ENCODE measurements around the gene SPAG16.

GRCh38 chr2:214169281-214169680 lies 885.0 kb downstream of the SPAG16 start:
- TF ChIP-seq, protein P1, sequence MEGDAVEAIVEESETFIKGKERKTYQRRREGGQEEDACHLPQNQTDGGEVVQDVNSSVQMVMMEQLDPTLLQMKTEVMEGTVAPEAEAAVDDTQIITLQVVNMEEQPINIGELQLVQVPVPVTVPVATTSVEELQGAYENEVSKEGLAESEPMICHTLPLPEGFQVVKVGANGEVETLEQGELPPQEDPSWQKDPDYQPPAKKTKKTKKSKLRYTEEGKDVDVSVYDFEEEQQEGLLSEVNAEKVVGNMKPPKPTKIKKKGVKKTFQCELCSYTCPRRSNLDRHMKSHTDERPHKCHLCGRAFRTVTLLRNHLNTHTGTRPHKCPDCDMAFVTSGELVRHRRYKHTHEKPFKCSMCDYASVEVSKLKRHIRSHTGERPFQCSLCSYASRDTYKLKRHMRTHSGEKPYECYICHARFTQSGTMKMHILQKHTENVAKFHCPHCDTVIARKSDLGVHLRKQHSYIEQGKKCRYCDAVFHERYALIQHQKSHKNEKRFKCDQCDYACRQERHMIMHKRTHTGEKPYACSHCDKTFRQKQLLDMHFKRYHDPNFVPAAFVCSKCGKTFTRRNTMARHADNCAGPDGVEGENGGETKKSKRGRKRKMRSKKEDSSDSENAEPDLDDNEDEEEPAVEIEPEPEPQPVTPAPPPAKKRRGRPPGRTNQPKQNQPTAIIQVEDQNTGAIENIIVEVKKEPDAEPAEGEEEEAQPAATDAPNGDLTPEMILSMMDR (IDR thresholded peaks at IDR 0.05), result no peak
- TF ChIP-seq POLR2A (IDR thresholded peaks at IDR 0.05), result no peak

Data from tibial nerve (tissue), 3 donors.